NCI-H748 (cell line): Measurements from ENCODE around the gene WBP4.
A peak's percentile ranks its signal among the peaks of the same experiment; 100 is the strongest.
"Not testable (repeated sequence)": the region's sequence is repeated elsewhere in the genome, so short reads cannot be mapped to it uniquely, and the experiment has no call there.

Experiments used
- DNase-seq: peaks from one replicate; lab custom pipeline; 2025; ENCODE audit not compliant: unreplicated experiment; lab: John Stamatoyannopoulos, UW

WBP4 gene

DNA sequence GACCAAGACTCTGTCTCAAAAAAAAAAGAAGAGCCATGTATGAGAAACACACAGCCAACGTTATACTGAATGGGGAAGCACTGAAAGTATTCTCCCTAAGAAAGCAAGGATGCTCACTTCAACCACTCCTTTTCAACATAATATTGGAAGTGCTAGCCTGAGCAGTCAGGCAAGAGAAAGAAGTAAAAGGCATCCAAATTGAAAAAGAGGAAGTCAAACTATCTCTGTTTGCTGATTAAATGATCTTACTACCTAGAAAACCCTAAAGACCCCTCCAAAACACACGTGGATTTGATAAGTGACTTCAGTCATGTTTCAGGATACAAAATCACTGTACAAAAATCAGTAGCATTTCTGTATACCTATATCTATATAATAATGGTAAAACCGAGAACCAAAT lies 16.2 kb downstream of the WBP4 start:
- no peak for DNase-seq

DNA sequence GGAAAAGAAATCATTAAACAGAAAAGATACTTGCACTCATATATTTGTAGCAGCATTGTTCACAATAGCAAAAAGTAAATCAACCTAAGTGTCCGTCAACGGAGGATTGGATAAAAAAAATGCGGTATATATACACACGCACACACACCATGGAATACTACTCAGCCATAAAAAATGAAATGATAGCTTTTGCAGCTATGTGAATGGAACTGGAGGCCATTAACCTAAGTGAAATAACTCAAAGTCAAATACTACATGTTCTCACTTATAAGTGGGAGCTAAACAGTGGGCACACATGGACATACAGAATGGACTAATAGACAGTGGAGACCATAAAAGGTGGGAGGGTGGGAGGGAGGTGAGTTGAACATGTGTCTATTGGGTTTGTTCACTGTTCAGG lies 18.4 kb downstream of the WBP4 start:
- DNase-seq = no peak

- no peak for DNase-seq
These were observed 24.8 kb downstream of the WBP4 start for GRCh38 chr13:41085961-41086585.

DNA sequence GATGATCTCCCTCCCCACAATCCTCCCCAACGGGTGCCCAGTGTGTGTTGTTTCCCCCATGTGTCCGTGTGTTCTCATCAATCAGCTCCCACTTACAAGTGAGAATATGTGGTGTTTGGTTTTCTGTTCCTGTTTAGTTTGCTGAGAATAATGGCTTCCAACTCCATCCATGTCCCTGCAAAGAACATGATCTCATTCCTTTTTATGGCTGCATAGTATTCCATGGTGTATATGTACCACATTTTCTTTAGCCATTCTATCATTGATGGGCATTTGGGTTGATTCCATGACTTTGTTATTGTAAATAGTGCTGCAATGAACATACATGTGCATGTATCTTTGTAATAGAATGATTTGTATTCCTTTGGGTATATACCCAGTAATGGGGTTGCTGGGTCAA lies 34.4 kb downstream of the WBP4 start:
- DNase-seq = not testable (repeated sequence)

- no peak for DNase-seq
These were observed 37.5 kb downstream of the WBP4 start for GRCh38 chr13:41098761-41099160.

DNA sequence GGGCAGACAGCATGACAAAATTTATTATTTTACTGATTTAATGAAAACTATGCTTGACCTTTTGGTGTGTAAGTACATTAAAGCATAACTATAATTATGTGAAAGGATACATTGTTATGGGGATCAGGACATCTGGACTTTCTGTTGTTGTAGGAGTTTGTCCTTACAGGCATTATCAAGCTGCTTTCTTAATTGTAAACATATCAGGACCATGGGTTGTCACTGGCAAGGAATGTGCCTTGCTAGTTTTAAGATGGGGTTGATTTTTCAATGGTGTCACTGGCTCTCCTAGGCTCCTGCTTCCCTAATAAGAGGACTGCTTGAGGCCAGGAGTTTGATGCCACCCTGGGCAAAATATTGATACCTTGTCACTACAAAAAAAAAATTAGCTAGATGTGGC lies 38.7 kb downstream of the WBP4 start:
- no peak for DNase-seq

GRCh38 chr13:41107104-41107571 lies 45.8 kb downstream of the WBP4 start:
- no peak for DNase-seq

DNA sequence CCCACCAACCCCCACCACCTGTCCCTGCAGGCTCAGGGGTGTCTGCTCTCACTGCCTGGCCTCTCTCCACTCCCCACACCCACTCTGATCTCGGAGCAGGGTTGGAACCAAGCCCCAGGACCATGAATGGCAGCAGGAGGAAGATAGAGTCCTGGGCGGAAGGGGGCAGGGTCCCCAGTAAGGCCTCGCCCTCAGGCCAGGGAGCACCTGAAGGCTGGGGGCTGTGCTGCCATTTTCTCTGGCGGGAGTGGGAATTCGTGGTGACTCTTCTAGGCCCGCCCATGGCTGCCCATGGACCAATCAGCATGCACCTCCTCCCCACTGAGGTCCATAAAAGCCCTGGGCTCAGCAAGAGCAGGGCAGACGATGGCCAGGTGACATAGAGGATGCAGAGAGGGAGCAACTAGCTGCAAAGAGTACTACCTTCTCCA lies 46.3 kb downstream of the WBP4 start:
- DNase-seq = no peak

DNA sequence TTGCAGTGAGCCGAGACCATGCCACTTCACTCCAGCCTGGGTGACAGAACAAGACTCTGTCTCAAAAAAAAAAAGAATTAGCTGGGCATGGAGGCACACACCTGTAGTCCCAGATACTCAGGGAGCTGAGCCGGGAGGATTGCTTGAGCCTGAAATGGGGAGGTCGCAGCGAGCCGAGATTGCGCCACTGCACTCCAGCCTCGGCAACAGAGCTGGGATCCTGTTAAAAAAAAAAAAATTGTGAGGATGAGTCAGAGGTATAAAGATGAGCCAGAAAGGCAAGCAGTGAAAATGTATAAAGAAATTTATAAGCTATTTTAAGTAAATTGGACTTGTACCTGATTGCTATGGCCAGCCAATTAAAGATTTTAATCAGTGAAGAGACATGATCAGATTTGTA lies 50.1 kb downstream of the WBP4 start:
- no peak for DNase-seq

- no peak for DNase-seq
These were observed 56.6 kb downstream of the WBP4 start for GRCh38 chr13:41117869-41118268.

DNA sequence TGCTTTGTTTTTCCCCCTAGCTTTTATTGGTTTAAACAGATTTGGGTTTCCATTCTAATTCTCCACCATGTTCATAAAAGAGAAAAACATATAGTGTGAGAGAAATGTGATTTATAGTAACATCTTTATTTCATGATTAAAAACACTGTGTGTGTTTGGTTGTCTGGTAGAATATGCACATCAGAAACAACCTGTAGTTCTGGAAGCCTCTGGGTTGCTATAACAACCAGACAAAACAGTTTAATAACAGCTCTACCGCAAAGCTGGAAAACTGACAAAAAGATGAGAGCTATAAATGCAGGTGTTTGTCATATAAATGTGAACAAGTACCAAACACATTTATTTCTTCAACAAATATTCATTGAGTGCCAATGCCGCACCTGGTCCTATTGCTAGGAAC lies 61.5 kb downstream of the WBP4 start:
- peak; percentile 83 for DNase-seq

- DNase-seq = no peak
These were observed 66.4 kb downstream of the WBP4 start for GRCh38 chr13:41127701-41128100.

DNA sequence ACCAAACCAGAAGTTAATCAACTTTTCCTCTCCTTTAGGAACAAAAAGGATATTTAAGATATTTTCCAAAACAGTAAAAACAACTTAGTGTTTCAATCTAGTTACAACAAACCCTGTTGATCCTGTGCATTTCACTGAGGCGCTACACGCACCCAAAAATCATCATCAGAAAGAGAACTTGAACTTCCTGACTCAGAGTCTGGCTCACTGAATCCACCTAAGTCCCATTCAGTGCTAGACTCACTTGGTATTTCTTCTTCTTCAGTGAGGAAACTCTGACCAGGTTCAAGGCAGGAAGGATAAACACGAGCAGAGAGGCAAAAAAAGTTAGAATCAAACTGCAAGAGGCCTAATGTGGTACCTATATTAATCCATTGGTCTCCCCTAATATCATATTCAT lies 69.0 kb downstream of the WBP4 start:
- no peak for DNase-seq

GRCh38 chr13:41131189-41131588 lies 69.9 kb downstream of the WBP4 start:
- not testable (repeated sequence) for DNase-seq

DNA sequence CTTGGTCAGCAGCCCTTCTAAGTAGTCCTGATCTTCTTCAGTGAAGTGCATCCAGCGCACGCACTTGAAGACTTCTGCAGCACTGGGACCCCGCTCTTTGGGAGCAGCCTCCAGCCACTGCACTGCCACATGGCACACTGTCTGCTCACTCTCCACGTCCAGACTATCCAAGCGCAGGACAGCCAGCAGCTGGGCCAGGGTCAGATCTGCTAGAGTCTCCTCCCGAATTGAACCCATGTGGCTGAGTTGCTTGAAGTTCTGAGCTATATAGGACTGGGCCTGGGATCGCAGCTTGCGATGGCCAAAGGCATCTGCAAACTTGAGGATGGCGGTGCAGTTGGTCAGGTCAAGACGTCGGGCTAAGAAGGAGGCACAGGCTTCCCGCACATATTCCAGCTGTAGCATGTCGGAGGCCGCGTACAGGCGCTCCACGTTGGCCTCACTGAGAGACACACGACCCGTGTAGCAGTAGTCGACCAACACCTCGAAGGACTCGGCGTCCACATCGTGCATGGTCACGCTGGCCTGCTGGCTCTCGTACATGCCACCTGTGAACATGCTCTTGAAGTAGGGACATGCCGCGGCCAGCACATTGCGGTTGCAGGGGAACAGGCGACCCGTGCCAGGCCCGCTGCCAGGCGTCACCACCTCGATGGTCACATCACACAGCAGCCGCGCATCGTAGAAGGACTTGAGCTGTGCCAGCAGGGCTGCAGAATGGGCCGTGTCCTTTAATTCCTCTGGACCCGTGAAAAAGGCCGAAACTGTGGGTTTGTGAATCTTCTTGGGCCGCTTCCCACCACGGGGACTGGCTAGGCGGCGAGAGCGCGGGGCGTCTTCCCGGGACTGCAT lies 70.6 kb downstream of the WBP4 start:
- not testable (repeated sequence) for DNase-seq

DNA sequence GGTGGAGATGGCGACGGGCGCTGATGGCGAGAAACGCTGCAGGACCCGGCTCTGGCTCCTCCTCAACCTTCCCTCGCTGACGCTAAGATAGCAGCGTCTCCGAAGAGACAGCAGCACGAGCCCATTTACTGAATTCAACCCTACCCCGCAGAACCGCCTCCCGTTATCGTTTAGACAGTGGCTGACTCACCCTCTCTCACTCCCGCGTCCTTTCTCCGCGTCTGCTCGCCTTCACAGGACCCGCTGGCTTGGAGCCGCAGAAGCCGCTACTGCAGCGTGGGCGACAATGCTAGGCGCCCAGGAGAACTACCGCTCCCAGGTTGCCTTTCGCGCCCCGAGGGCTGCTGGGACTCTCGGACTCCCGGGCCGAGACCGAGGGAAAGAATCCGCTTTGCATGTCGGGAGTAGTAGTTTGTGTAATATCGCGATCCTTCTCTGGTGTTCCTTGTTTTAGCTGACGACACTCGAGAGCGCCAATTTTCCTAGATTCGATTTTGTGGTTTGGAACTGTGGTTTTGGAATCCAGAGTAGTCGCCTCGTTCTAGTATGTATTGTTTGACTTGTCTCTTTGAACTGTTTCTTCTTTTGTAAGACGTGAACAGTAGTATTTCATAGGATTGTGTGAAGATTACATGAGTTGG lies 71.3 kb downstream of the WBP4 start, which contains the start of gene KBTBD6:
Gene KBTBD6, minus strand, starts transcription at position 291 of the 641 bp plus-strand sequence. CDS start 291 bp downstream, outside the sequence.
- DNase-seq = peak; percentile 98
